Thyroid gland (tissue), 4 donors: Measurements from ENCODE around the gene PPP2R5C. TPM values are rescaled to one million over a fixed set of nuclear protein-coding genes. Genes with fewer than 3 reads are reported as not detected.
"Not testable (repeated sequence)": the region's sequence is repeated elsewhere in the genome, so short reads cannot be mapped to it uniquely, and the experiment has no call there.

Source experiments
- DNase-seq, 2 donors: peaks; one replicate each; pipeline ENCODE4 v3.0.0-alpha.2; 2019
- H3K27ac ChIP-seq, 3 donors: fragments of 200-600 bp; sonication (generic); 1 replicate in 2 of 3; 2 replicates in 1 of 3; pipeline ENCODE4 v1.5.1; 2016 to 2019; ENCODE audit warnings: mild to moderate bottlenecking in 1 of 3, moderate library complexity in 1 of 3
- H3K27me3 ChIP-seq: fragments of 200-600 bp; sonication (generic); one replicate; pipeline ENCODE4 v1.5.1; 2019
- H3K36me3 ChIP-seq, 2 donors: fragments of 200-600 bp; sonication (generic); one replicate each; pipeline ENCODE4 v1.5.1; 2016 to 2019
- H3K4me1 ChIP-seq, 2 donors: fragments of 200-600 bp; sonication (generic); one replicate each; pipeline ENCODE4 v1.5.1; 2017 to 2019
- H3K4me3 ChIP-seq, 3 donors: fragments of 200-600 bp; sonication (generic); replicated peaks in 1 of 3; 1 replicate in 2 of 3; 2 replicates in 1 of 3; pipeline ENCODE4 v1.5.1; 2016; ENCODE audit warnings: mild to moderate bottlenecking in 1 of 3
- H3K9me3 ChIP-seq: fragments of 200-600 bp; sonication (generic); one replicate; pipeline ENCODE4 v1.5.1; 2017
- CTCF ChIP-seq, 6 experiments: fragments of 200-600 bp in 3 of 6; fragments of 450-650 bp in 3 of 6; sonication (generic) in 3 of 6; IDR thresholded peaks; one replicate each; pipeline ENCODE4 v1.5.1; 2016 to 2019; ENCODE audit warnings: antibody characterized with exemption in 6 of 6, mild to moderate bottlenecking in 2 of 6, inconsistent platforms in 1 of 6, moderate library complexity in 1 of 6
- POLR2A ChIP-seq, 2 donors: fragments of 450-650 bp; IDR thresholded peaks; one replicate each; pipeline ENCODE4 v1.6.1; 2017; ENCODE audit warnings: antibody characterized with exemption in 2 of 2, mild to moderate bottlenecking in 2 of 2, moderate library complexity in 1 of 2
- WGBS, 2 donors: methylation state at CpG; one replicate each; pipeline ENCODE4 v1.1.5; 2017; 5-methylcytosine and 5-hydroxymethylcytosine counted together
- intact Hi-C: fragments of 100-400 bp; cut with DNase I; formaldehyde crosslinking; loops from one replicate; pipeline ENCODE4 v1.15.1; 2023
- total RNA-seq, 4 donors: library from RNA; depleted of rRNA; stranded (reverse); fragments of >200 nt; gene quantifications; one replicate each; pipeline ENCODE4 v1.2.3, GENCODE V29; 2016

Gene PPP2R5C
- total RNA-seq, 4 donors from 2014 or later = 105 to 209 (median 141) TPM

GRCh38 chr14:101796016-101796415 is 34.5 kb downstream of the PPP2R5C start:
- Histone ChIP-seq H3K36me3 (peaks cover 0 to 6% of the 10 kb centered on the region in 2 donors), H3K4me3 (no peak overlapping the region), H3K27ac (no peak overlapping the region), H3K9me3 (no peaks in the 10 kb centered on the region), H3K27me3 (no peaks in the 10 kb centered on the region), H3K4me1 (no peaks in the 10 kb centered on the region)
- DNase-seq = no peak
- 96 to 98% methylated on average over 8 of the region's 8 CpGs for WGBS, 2 donors
- intact Hi-C loops = loop anchor here (10.0 kb wide), 1 partner anchor 49 kb away; no protein-coding TSS in a partner anchor
- TF ChIP-seq POLR2A (IDR thresholded peaks at IDR 0.05) = no peak
- TF ChIP-seq CTCF (IDR thresholded peaks at IDR 0.05) = no peak

- Histone ChIP-seq H3K4me3 (no peak overlapping the region), H3K4me1 (no peaks in the 10 kb centered on the region), H3K36me3 (peaks cover 0 to 6% of the 10 kb centered on the region in 2 donors), H3K9me3 (no peaks in the 10 kb centered on the region), H3K27me3 (no peaks in the 10 kb centered on the region), H3K27ac (no peak overlapping the region)
- no peak for DNase-seq
- 89 to 95% methylated on average over 10 of the region's 10 CpGs for WGBS, 2 donors
- intact Hi-C loops = loop anchor here (10.0 kb wide), 1 partner anchor 48 kb away; no protein-coding TSS in a partner anchor
- TF ChIP-seq CTCF (IDR thresholded peaks at IDR 0.05) (no peak), POLR2A (IDR thresholded peaks at IDR 0.05) (no peak)
These were observed 35.0 kb downstream of the PPP2R5C start for GRCh38 chr14:101796479-101796878.

GRCh38 chr14:101797856-101798255 is 36.3 kb downstream of the PPP2R5C start:
- TF ChIP-seq POLR2A (IDR thresholded peaks at IDR 0.05) (no peak), CTCF (IDR thresholded peaks at IDR 0.05) (no peak)

GRCh38 chr14:101804373-101804772 is 42.9 kb downstream of the PPP2R5C start:
- DNase-seq, intact Hi-C loops: not testable (repeated sequence)
- WGBS, 2 donors = 98 to 100% methylated on average over 1 of the region's 1 CpG

More at GRCh38 chr14:101797856-101798255, 36.3 kb downstream of the PPP2R5C start:
- DNase-seq = no peak
- 89 to 90% methylated on average over 5 of the region's 5 CpGs for WGBS, 2 donors
- no peaks in the 10 kb centered on the region for H3K9me3 ChIP-seq
- peaks cover 0 to 6% of the 10 kb centered on the region in 2 donors for H3K36me3 ChIP-seq
- no peak overlapping the region for H3K4me3 ChIP-seq
- H3K4me1 ChIP-seq = no peaks in the 10 kb centered on the region
- intact Hi-C loops = loop anchor here (10.0 kb wide), 1 partner anchor 47 kb away; no protein-coding TSS in a partner anchor
- H3K27ac ChIP-seq = no peak overlapping the region
- H3K27me3 ChIP-seq = no peaks in the 10 kb centered on the region

GRCh38 chr14:101806252-101806651 is 44.7 kb downstream of the PPP2R5C start:
- H3K27ac ChIP-seq, H3K9me3 ChIP-seq, H3K36me3 ChIP-seq, H3K27me3 ChIP-seq, H3K4me3 ChIP-seq, DNase-seq, intact Hi-C loops: not testable (repeated sequence)
- H3K4me1 ChIP-seq = peaks cover 7 to 12% of the 10 kb centered on the region in 2 donors
- WGBS, 2 donors = 96 to 100% methylated on average over 1 of the region's 1 CpG

More at GRCh38 chr14:101804373-101804772, 42.9 kb downstream of the PPP2R5C start:
- H3K9me3 ChIP-seq, H3K27ac ChIP-seq, H3K27me3 ChIP-seq, H3K4me1 ChIP-seq, H3K4me3 ChIP-seq, H3K36me3 ChIP-seq: not testable (repeated sequence)

GRCh38 chr14:101808020-101808641 is 46.6 kb downstream of the PPP2R5C start:
- no peak for DNase-seq
- Histone ChIP-seq H3K36me3 (no peaks in the 10 kb centered on the region), H3K4me1 (peaks cover 21 to 29% of the 10 kb centered on the region in 2 donors), H3K9me3 (no peaks in the 10 kb centered on the region), H3K4me3 (no peak overlapping the region), H3K27me3 (no peaks in the 10 kb centered on the region), H3K27ac (no peak overlapping the region)
- TF ChIP-seq POLR2A (IDR thresholded peaks at IDR 0.05) (no peak), CTCF (IDR thresholded peaks at IDR 0.05) (no peak)
- 62 to 63% methylated on average over 11 of the region's 11 CpGs for WGBS, 2 donors
- intact Hi-C loops = no loop called here
